Endothelial cell of umbilical vein (primary cell): Measurements from ENCODE around the gene MYO1C. TPM values are rescaled to one million over a fixed set of nuclear protein-coding genes. Genes with fewer than 3 reads are reported as not detected.

Experiments
- BruUV-seq: library from RNA; stranded (reverse); fragments of 400-500 nt; replicated peaks from 2 replicates; lab custom pipeline; 2021; lab: Mats Ljungman, UMichigan
- CTCF ChIA-PET: fragments of 300-600, 350-600 bp; sonication (Branson Sonifier 250); formaldehyde crosslinking; loops from one replicate; lab custom pipeline; 2021; ENCODE audit warnings: antibody characterized with exemption, inconsistent platforms; lab: Charles Lee
- POLR2A ChIA-PET: fragments of 300-600, 350-600 bp; sonication (Branson Sonifier 250); formaldehyde crosslinking; loops from one replicate; lab custom pipeline; 2021; ENCODE audit warnings: antibody characterized with exemption, inconsistent platforms; lab: Charles Lee
- DNase-seq: peaks from one replicate; pipeline ENCODE4 v3.0.0-alpha.2; 2011; ENCODE audit warnings: low read depth, low spot score
- FAIRE-seq: peaks from 2 replicates; lab custom pipeline; 2011; peaks lifted over from hg19 to GRCh38; lab: Jason Lieb, UNC
- H2AFZ ChIP-seq: 2 replicates; pipeline ENCODE4 v1.6.0; 2012; ENCODE audit warnings: low read depth, low read length, control low read depth, inconsistent platforms
- H3K27ac ChIP-seq: 2 replicates; pipeline ENCODE4 v1.5.1; 2011; ENCODE audit warnings: low read depth, mild to moderate bottlenecking, control low read depth, low read length, moderate library complexity; ENCODE audit not compliant: insufficient read depth
- H3K27me3 ChIP-seq, 2 experiments: 2 replicates each; pipeline versions ENCODE4 v1.6.0 to v1.6.1; 2011; ENCODE audit warnings: low read length in 2 of 2, mixed read lengths in 1 of 2; ENCODE audit not compliant: control insufficient read depth in 2 of 2, insufficient read depth in 2 of 2
- H3K36me3 ChIP-seq, 2 experiments: 2 replicates in 1 of 2; 3 replicates in 1 of 2; pipeline ENCODE4 v1.5.1; 2011; ENCODE audit warnings: low read length in 2 of 2, mild to moderate bottlenecking in 1 of 2, moderate library complexity in 1 of 2; ENCODE audit not compliant: control insufficient read depth in 2 of 2, insufficient read depth in 2 of 2; ENCODE audit errors: extremely low read depth in 1 of 2
- H3K4me1 ChIP-seq: 3 replicates; pipeline ENCODE4 v1.5.1; 2011; ENCODE audit warnings: mild to moderate bottlenecking, low read length; ENCODE audit not compliant: control insufficient read depth, insufficient read depth; ENCODE audit errors: extremely low read depth
- H3K4me2 ChIP-seq: 2 replicates; pipeline ENCODE4 v1.6.1; 2011; ENCODE audit warnings: low read length, control low read depth, mixed read lengths; ENCODE audit not compliant: insufficient read depth
- H3K4me3 ChIP-seq, 3 experiments: fragments of 200-600 bp in 1 of 3; sonication (generic), shearing (Covaris generic) in 1 of 3; replicated peaks in 1 of 3; 2 replicates each; pipeline ENCODE4 v1.5.1; 2011 to 2016; ENCODE audit warnings: control low read depth in 3 of 3, low read length in 3 of 3, mild to moderate bottlenecking in 2 of 3, inconsistent platforms in 1 of 3, low read depth in 1 of 3, moderate library complexity in 1 of 3; ENCODE audit not compliant: insufficient read depth in 1 of 3
- H3K79me2 ChIP-seq: 2 replicates; pipeline ENCODE4 v1.6.0; 2012; ENCODE audit warnings: low read length, inconsistent platforms; ENCODE audit not compliant: control insufficient read depth, insufficient read depth
- H3K9ac ChIP-seq: replicated peaks from 2 replicates; pipeline ENCODE3; 2011; ENCODE audit warnings: low read length, control low read depth; ENCODE audit not compliant: insufficient read depth; ENCODE audit errors: extremely low read depth
- H3K9me1 ChIP-seq: replicated peaks from 3 replicates; pipeline ENCODE4 v1.6.0; 2011; ENCODE audit warnings: mild to moderate bottlenecking, low read length; ENCODE audit not compliant: control insufficient read depth, insufficient read depth; ENCODE audit errors: extremely low read depth
- H3K9me3 ChIP-seq: replicated peaks from 2 replicates; pipeline ENCODE4 v1.5.1; 2012; ENCODE audit warnings: low read length, inconsistent platforms; ENCODE audit not compliant: control insufficient read depth, insufficient read depth
- H4K20me1 ChIP-seq: replicated peaks from 2 replicates; pipeline ENCODE3; 2011; ENCODE audit warnings: mild to moderate bottlenecking, low read length; ENCODE audit not compliant: control insufficient read depth, insufficient read depth; ENCODE audit errors: extremely low read depth
- CTCF ChIP-seq, 2 donors: IDR thresholded peaks; 1 replicate in 1 of 2; 2 replicates in 1 of 2; pipeline ENCODE4 v1.5.1; 2011; ENCODE audit warnings: low read length in 2 of 2, mild to moderate bottlenecking in 2 of 2, moderate library complexity in 2 of 2, control low read depth in 1 of 2, inconsistent platforms in 1 of 2, low read depth in 1 of 2; ENCODE audit not compliant: insufficient read depth in 1 of 2; ENCODE audit errors: extremely low read depth in 1 of 2
- EZH2 ChIP-seq: IDR thresholded peaks from 2 replicates; pipeline ENCODE4 v1.6.1; 2012; ENCODE audit warnings: borderline replicate concordance, low read depth, mild to moderate bottlenecking, moderate library complexity, low read length, inconsistent platforms; ENCODE audit not compliant: severe bottlenecking
- FOS ChIP-seq: IDR thresholded peaks from 2 replicates; pipeline ENCODE4 v1.6.1; 2011; ENCODE audit warnings: mild to moderate bottlenecking, low read length, moderate library complexity, borderline replicate concordance; ENCODE audit not compliant: insufficient read depth
- GATA2 ChIP-seq: IDR thresholded peaks from 2 replicates; pipeline ENCODE4 v1.7.0; 2011; ENCODE audit warnings: low read depth, mild to moderate bottlenecking, moderate library complexity, mixed read lengths, low read length; ENCODE audit not compliant: insufficient read length, insufficient read depth
- JUN ChIP-seq: IDR thresholded peaks from 2 replicates; pipeline ENCODE4 v1.6.1; 2011; ENCODE audit warnings: borderline replicate concordance, low read depth; ENCODE audit not compliant: insufficient read length, insufficient read depth
- MAX ChIP-seq: IDR thresholded peaks from 2 replicates; pipeline ENCODE4 v1.6.1; 2011; ENCODE audit not compliant: insufficient read depth, insufficient read length
- MYC ChIP-seq: IDR thresholded peaks from one replicate; pipeline ENCODE4 v1.6.1; 2011; ENCODE audit warnings: mild to moderate bottlenecking, low read depth, low read length
- POLR2A ChIP-seq: IDR thresholded peaks from 2 replicates; pipeline ENCODE4 v1.6.1; 2012; ENCODE audit warnings: low read depth, mild to moderate bottlenecking, control low read depth, low read length
- POLR2AphosphoS5 ChIP-seq: IDR thresholded peaks from 2 replicates; pipeline ENCODE4 v1.6.1; 2012; ENCODE audit warnings: low read depth, mild to moderate bottlenecking, control low read depth, low read length, moderate library complexity; ENCODE audit not compliant: insufficient read depth
- dilution Hi-C: fragments of 300-500 bp; cut with MboI; formaldehyde crosslinking; loops from one replicate; pipeline ENCODE4 v1.15.0; 2019; ENCODE audit warnings: low sequenced_read_pairs; ENCODE audit not compliant: extremely low pct_ligation_motif_present
- intact Hi-C: fragments of 100-400 bp; cut with micrococcal nuclease; formaldehyde crosslinking; loops from one replicate; pipeline ENCODE4 v1.10.0; 2022
- polyA plus RNA-seq, 4 experiments: library from polyadenylated mRNA; depleted of rRNA in 3 of 4; stranded (reverse) in 3 of 4; unstranded in 1 of 4; fragments of >200 nt; gene quantifications; 2 replicates each; pipeline versions ENCODE4 v1.2.1 to v1.2.3, GENCODE V29; 2011 to 2012; ENCODE audit warnings: missing spikeins in 1 of 4
- total RNA-seq: library from RNA; stranded (reverse); gene quantifications from 2 replicates; pipeline ENCODE4 v1.2.3, GENCODE V29; 2021

Gene MYO1C
- total and polyA plus RNA-seq, 2 donors (not counting 3 experiments of a cell fraction or from before 2014, with no cell fraction given) = 141 to 206 TPM

DNA sequence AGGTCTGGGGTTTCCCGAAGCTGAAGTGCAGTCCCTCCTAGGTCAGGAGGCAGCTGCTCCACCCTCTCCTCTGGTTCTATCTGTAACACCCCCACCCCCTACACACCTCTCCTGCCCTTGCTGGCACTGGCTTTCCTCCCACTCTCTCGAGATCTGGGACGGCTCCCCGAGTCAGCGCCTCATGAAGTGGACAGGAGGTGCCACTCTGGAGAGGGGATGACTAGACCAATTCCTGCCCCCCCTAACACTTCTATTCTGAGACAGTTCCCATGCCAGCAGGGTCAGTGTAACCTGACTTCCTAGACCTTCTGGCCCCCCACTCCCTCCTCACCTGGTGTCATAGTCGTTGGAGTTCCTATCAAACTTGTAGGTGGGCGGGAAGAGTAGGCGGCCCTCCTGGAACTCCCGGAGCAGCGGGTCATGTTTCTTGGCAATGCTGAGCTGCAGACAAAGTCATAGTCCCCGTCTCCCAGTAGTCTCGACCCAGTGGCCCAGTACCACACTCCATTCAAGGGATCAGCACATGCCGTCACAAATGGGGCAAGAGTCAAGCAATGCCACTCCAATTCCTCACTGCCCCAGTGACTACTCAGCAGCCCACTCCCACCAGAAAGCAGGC lies 14.3 kb upstream of the MYO1C start:
- DNase-seq (no peak), FAIRE-seq (no peak)
- ChIA-PET POLR2A (no interaction called here), CTCF (interaction anchor here (2.7 kb wide), 1 partner anchor 9 kb away, joined by 25 read pairs; the partner anchor contains the start of gene INPP5K)
- Histone ChIP-seq H3K79me2 (no peaks in the 10 kb centered on the region), H3K4me2 (no peak overlapping the region), H2AFZ (no peak overlapping the region), H3K27ac (no peak overlapping the region), H3K4me3 (no peak overlapping the region), H4K20me1 (no peaks in the 10 kb centered on the region), H3K9ac (no peak overlapping the region), H3K36me3 (peaks cover 0 to 21% of the 10 kb centered on the region in 2 experiments), H3K4me1 (peaks cover 17% of the 10 kb centered on the region), H3K9me3 (no peaks in the 10 kb centered on the region), H3K27me3 (no peaks in the 10 kb centered on the region), H3K9me1 (no peaks in the 10 kb centered on the region)
- dilution Hi-C loops (no loop called here), intact Hi-C loops (no loop called here)
- BruUV-seq = no TSS peak
- TF ChIP-seq POLR2AphosphoS5 = no peak
- TF ChIP-seq POLR2A = no peak
- TF ChIP-seq MAX = no peak
- TF ChIP-seq JUN = no peak
- TF ChIP-seq GATA2 = no peak
- TF ChIP-seq MYC = no peak
- no peak for TF ChIP-seq CTCF (IDR thresholded peaks at IDR 0.05; ENCODE audit: extremely low read depth in 1 of 2, insufficient read depth in 1 of 2, low read depth in 1 of 2, low read length in 2 of 2)
- no peak for TF ChIP-seq FOS
- TF ChIP-seq EZH2 = no peak
